ENCODE measurements around the gene MDK. TPM values are rescaled to one million over a fixed set of nuclear protein-coding genes. Genes with fewer than 3 reads are reported as not detected.

The MDK gene
- total RNA-seq, 1 experiment from 2014 or later: 286 TPM

DNA sequence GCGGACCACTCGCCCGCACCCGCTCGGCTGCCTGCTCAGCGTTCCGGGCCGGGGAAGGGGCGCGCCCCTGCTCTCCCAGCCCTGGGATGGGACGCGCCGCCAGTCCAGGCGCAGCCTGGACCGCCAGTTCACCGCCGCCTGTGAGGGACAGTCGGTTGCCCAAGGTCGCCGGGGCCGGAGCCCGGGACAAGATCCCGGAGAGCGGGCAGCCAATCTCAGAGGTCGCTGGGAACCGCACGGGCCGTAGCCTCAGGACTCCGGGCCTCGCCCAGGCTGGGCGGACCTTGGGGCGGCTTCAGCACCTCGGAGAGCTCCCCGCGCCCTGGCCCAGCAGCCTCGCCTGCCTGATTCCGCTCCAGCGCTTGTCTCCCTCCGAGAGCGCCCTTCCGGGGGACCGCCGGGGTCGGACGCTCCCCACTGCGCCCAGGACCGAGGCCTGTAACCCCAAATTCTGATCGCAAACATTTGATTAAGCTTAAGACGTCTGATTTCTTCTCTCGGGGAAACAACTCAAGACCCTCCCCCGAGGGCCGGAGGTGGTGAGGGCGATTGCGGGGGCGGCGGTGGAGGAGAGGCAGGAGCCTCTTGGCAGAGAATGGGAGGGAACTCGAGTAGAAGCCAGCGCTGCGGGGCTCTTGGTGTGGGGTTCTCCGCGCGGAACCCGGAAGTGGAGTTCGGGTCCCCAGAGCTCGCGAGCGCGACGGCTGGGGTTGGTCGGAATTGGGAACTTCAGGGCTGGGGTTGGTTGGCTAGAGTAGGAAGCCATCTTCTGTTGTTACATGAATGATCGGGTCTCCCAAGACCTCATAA lies 11.2 kb downstream of the MDK start:
- no peak for DNase-seq (ENCODE audit: low read depth, low spot score)
- TF ChIP-seq, protein P1, sequence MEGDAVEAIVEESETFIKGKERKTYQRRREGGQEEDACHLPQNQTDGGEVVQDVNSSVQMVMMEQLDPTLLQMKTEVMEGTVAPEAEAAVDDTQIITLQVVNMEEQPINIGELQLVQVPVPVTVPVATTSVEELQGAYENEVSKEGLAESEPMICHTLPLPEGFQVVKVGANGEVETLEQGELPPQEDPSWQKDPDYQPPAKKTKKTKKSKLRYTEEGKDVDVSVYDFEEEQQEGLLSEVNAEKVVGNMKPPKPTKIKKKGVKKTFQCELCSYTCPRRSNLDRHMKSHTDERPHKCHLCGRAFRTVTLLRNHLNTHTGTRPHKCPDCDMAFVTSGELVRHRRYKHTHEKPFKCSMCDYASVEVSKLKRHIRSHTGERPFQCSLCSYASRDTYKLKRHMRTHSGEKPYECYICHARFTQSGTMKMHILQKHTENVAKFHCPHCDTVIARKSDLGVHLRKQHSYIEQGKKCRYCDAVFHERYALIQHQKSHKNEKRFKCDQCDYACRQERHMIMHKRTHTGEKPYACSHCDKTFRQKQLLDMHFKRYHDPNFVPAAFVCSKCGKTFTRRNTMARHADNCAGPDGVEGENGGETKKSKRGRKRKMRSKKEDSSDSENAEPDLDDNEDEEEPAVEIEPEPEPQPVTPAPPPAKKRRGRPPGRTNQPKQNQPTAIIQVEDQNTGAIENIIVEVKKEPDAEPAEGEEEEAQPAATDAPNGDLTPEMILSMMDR (IDR thresholded peaks at IDR 0.05 in 2 of 3, conservative IDR thresholded peaks at IDR 0.05 in 1 of 3; ENCODE audit: borderline replicate concordance in 1 of 3, insufficient read depth in 1 of 3, low read depth in 2 of 3, low read length in 2 of 3): no peak
- TF ChIP-seq, protein P2, sequence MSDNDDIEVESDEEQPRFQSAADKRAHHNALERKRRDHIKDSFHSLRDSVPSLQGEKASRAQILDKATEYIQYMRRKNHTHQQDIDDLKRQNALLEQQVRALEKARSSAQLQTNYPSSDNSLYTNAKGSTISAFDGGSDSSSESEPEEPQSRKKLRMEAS (IDR thresholded peaks at IDR 0.05): peak; percentile 28; the same call in 1 of the 2 replicates
- TF ChIP-seq, protein P3, sequence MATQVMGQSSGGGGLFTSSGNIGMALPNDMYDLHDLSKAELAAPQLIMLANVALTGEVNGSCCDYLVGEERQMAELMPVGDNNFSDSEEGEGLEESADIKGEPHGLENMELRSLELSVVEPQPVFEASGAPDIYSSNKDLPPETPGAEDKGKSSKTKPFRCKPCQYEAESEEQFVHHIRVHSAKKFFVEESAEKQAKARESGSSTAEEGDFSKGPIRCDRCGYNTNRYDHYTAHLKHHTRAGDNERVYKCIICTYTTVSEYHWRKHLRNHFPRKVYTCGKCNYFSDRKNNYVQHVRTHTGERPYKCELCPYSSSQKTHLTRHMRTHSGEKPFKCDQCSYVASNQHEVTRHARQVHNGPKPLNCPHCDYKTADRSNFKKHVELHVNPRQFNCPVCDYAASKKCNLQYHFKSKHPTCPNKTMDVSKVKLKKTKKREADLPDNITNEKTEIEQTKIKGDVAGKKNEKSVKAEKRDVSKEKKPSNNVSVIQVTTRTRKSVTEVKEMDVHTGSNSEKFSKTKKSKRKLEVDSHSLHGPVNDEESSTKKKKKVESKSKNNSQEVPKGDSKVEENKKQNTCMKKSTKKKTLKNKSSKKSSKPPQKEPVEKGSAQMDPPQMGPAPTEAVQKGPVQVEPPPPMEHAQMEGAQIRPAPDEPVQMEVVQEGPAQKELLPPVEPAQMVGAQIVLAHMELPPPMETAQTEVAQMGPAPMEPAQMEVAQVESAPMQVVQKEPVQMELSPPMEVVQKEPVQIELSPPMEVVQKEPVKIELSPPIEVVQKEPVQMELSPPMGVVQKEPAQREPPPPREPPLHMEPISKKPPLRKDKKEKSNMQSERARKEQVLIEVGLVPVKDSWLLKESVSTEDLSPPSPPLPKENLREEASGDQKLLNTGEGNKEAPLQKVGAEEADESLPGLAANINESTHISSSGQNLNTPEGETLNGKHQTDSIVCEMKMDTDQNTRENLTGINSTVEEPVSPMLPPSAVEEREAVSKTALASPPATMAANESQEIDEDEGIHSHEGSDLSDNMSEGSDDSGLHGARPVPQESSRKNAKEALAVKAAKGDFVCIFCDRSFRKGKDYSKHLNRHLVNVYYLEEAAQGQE (IDR thresholded peaks at IDR 0.05; ENCODE audit: low read depth): peak; percentile 93
- no peak for TF ChIP-seq RAD21 (IDR thresholded peaks at IDR 0.05; ENCODE audit: low read depth)
- POLR2A ChIA-PET: interaction anchor here (0.6 to 0.8 kb wide), 2 partner anchors 9 to 124 kb away, joined by 3 to 4 read pairs; no protein-coding TSS in a partner anchor
- Histone ChIP-seq H3K9ac (ENCODE audit: low read length) (no peak overlapping the region), H3K79me2 (ENCODE audit: insufficient read depth, low read length) (no peaks in the 10 kb centered on the region), H3K9me3 (ENCODE audit: control insufficient read depth in 1 of 2, insufficient read depth in 1 of 2, low read depth in 1 of 2, low read length in 2 of 2) (no peaks in the 10 kb centered on the region), H3K9me2 (ENCODE audit: insufficient read depth) (no peaks in the 10 kb centered on the region), H3K36me3 (ENCODE audit: control insufficient read depth in 1 of 2, insufficient read depth in 2 of 2, low read length in 2 of 2) (0 out of 4 replicates have a peak, but pooled peaks cover 0 to 5% of the 10 kb centered on the region in 2 experiments), H3K4me3 (replicated peaks in 1 of 2; ENCODE audit: low read depth in 1 of 2, low read length in 2 of 2) (peak overlapping the region in 1 of 2 experiments; percentile 28; a peak in 1 of 4 replicates), H3K4me1 (ENCODE audit: control insufficient read depth in 1 of 2, insufficient read depth in 2 of 2, low read length in 2 of 2) (peaks cover 3 to 38% of the 10 kb centered on the region in 2 experiments; a peak in 3 of 4 replicates), H3K27me3 (ENCODE audit: insufficient read depth, low read length) (no peaks in the 10 kb centered on the region), H3K27ac (ENCODE audit: low read depth, low read length) (no peak overlapping the region), H3K4me2 (ENCODE audit: low read length) (peak overlapping the region; percentile 73), H4K20me1 (ENCODE audit: insufficient read depth) (no peaks in the 10 kb centered on the region), H2AFZ (ENCODE audit: low read depth, low read length, poor library complexity, severe bottlenecking) (no peak overlapping the region)
- intact Hi-C loops (cut with micrococcal nuclease): no loop called here
- RAD21 ChIA-PET (ENCODE audit: low non-redundant PET in 1 of 2, low total read pairs in 2 of 2, uncharacterized antibody in 2 of 2, unreplicated experiment in 2 of 2): no interaction called here
- BruUV-seq (replicated peaks): no TSS peak
- CTCF ChIA-PET: interaction anchor here (0.6 to 1.9 kb wide), 12 partner anchors 9 to 760 kb away, joined by 3 to 13 read pairs (median 4); no protein-coding TSS in a partner anchor
- ATAC-seq: peak; percentile 72
